Measurements from ENCODE around the gene INSR.

GRCh38 chr19:7213628-7214323 is 80.4 kb downstream of the INSR start:
- TF ChIP-seq CTCF (IDR thresholded peaks at IDR 0.05) (no peak), POLR2A (IDR thresholded peaks at IDR 0.05) (no peak), EP300 (IDR thresholded peaks at IDR 0.05) (no peak)
